Limb (tissue), 2 donors: ENCODE results near the gene NPC1L1.
"Not testable (repeated sequence)": the region's sequence is repeated elsewhere in the genome, so short reads cannot be mapped to it uniquely, and the experiment has no call there.

Experiments
- DNase-seq, 2 donors: peaks; one replicate each; pipeline ENCODE4 v3.0.0-alpha.2; 2016; ENCODE audit errors: extremely low spot score in 2 of 2

The NPC1L1 gene

DNA sequence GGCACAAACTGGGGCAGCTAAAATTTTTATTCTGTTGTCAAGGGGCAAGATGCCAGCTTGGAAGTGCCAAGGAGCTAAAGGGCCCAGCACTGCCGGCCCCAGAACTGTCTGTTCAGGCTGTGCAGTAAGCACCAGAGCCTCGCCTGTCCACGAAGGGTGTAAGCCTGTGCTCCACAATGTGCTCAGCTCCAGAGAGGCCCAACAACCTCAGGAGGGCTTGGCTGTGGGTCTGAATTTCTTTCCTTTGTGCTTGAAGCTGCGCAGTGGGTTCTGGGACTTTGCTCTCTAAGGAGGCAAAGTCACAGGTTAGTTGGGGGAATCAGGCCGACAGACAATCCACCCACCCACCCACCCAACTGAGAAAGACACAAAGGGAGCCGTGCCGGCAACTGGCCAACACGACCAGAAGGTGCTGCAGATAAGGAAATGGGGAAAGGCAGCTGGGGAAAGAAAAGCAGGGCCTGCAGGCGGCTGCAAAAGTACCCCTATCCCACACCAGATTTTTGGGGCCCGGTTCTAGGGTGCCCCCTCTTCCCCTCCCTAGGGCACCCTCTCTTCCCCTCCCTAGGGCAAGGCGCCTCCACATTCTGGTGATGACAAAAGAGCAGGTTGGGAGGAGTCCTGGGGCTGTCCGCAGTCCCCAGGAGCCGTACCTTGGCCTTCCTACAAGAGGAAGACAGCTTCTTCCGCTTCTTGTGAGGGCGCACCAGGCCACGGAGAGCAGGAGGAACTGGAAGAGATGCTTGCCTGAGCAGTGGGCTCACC lies 24.8 kb upstream of the NPC1L1 start:
- DNase-seq: no peak

DNA sequence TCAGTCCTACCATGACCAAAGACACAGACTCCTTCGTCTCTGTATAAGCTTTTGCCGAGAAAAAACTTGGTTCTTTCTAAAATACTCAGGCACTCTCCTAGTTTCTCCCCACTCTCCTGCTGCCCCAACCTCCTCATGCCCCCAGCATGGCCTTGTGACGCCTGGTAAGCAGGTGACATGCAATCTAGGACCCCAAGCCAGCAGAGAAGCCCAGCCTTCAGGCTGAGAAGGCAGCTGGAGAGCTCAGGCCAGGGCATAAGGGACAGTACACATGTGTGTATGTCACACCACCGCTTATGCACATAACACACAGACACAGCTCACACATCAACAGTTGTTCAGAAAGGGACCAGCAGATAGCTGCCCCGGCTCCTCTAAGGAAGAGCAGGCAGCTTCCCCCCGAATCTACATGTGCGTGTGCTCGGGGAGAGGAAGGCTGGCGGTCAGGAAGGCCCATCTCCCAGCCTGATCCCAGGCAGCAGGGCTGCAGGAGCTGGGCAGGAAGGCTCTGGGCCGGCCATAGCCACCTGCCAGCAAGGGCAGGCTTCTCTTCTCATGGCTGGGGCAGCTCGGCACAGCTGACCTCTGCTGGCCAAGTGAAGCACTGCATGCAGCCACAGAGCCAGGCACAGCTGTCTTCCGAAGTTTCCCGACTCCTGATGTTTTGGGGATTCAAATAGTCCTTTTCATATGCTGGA lies 24.1 kb upstream of the NPC1L1 start:
- DNase-seq: peak; percentile 42 to 68

DNA sequence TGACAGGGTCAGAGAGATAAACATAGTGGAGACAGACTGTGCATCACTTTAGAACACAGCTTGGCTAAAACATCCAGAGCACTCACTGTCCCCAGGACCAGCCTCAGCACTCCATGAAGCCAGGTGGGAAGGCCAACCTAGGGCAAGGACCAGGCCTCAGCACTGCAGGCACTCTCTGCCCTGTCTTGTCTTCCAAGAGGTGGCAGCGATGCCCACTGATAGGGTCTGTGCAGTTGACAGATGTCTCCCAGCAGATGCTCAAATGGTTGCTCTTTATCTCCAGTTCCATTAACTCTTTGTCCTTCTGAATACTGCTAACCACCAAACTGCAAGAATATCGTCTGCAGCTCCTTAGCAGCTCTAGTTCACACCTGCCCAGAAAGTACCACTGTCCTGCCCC lies 23.5 kb upstream of the NPC1L1 start:
- no peak for DNase-seq

DNA sequence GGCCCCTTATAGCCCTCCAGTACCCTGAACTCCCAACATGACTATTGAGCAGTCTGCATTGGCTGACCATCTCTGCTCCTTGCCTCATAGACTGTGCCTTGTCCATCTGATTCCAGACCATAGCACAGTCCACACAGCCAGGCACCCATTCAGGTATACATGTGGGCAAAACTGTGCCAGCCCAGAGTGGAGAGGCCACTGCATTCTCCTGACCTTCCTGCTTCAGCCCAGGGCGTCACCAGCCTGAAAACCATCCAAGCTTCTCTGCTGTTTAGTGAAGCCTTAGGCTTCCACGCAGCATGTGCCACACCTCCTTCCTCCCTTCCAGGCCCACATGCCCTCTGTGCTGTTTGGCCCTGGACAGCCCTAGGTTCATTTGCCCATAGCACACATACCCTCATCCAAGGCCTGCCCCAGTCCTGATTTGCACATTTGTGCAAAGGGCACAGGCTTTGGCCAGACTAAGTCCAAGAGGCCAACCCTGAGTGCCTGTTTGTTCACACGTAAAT lies 22.1 kb upstream of the NPC1L1 start:
- no peak for DNase-seq

DNA sequence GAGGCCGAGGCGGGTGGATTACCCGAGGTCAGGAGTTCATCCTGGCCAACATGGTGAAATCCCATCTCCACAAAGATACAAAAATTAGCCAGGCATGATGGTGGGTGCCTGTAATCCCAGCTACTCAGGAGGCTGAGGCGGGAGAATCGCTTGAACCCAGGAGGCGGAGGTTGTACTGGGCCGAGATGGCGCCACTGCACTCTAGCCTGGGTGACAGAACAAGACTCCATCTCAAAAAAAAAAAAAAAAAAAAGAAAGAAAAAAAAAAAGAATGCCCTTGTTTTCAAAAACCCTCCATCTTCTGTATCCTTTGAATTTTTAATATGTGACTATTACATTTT lies 21.5 kb upstream of the NPC1L1 start:
- DNase-seq: not testable (repeated sequence)

DNA sequence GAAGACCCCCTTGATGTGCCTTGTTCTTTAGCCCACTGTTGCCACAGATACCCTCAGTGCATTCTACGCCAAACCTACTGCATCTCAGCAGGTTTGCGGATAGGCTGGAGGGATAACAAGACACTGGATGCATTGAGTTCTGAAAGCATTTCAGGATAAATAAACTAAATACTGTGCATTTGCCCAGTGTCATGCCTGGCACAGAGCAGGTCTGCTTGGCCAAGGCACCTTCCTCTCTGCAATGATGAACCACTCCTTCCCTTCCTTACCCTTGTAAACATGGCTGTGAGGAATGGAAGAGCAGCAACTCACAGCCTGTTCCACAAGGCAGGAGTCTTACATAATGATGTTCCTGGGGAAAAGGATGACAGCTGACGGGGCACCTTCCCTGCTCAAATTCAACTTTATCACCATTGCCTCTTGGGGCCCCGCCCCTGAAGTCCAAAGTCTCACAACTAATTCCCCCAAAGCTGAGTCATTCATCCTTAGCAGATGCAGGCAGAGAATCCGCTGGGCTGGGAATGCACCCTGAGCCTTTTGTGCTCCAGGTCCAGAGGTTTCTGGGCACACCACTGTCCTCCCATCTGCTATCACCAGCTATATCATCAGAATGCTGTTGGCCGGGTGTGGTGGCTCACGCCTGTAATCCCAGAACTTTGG lies 21.0 kb upstream of the NPC1L1 start:
- DNase-seq: no peak

DNA sequence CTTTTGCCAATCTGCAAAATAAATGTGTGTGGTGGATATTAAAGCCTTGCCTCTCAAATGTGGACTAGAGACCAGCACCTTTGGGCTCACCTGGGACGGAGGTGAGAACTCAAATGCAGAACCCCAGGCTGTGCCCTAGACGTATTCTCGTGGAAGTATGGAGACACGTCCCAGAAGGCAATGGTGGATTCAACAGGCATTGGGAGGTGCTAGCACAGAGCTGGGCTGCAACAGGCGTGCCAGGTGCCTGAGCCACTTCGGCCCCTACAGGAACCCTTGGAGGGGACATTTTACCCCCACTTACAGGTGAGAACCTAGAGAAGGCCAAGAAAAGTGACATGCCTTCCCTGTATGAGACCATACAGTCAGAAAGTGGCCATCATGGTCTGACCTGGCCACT lies 20.4 kb upstream of the NPC1L1 start:
- DNase-seq: no peak

DNA sequence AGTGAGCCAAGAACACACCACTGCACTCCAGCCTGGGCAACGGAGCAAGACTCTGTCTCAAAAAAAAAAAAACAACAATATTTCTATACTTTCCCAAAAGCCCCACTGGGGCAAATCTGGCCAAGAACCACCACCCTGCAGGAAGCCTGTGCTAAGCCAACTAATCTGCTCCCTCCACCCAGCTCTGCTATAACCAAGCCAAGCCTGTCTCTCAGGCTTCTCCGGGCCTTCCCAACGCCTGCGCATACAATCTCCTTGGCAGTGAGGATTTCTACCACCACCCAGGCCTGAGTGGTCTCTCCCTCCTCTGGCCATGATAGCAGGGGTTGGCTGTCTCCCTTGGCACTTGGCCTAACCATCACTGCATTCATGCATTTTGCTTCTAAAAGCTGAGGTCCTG lies 18.4 kb upstream of the NPC1L1 start:
- DNase-seq: no peak

DNA sequence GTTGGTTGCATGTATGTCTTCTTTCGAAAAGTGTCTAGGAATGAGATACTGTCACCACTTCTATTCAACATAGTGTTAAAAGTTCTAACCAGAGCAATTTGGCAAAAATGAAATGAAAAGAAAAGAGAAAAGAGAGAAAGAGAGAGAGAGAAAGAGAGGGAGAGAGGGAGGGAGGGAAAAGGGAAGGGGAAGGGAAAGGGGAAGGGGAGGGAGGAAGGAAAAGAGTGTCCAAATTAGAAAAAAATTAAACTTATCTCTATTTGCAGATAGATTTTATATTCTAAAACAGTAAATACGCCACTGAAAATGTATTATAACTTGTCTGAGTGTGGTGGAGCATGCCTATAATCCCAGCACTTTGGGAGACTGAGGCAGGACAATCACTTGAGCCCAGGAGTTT lies 16.4 kb upstream of the NPC1L1 start:
- no peak for DNase-seq

DNA sequence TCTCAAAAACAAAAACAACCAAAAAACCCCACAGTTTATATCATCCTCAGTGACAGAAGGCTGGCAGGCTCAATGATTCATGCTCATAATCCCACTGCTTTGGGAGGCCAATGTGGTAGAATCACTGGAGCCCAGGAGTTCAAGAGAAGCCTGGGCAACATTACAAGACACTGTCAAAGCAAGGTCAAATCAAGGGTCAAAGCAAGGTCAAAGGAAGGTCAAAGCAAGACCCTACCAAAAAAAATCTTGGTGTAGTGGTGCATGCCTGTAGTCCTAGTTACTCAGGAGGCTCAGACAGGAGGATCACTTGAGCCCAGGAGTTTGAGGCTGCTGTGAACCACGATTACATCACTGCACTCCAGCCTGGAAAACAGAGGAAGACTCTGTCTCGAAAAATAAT lies 14.2 kb upstream of the NPC1L1 start:
- no peak for DNase-seq

DNA sequence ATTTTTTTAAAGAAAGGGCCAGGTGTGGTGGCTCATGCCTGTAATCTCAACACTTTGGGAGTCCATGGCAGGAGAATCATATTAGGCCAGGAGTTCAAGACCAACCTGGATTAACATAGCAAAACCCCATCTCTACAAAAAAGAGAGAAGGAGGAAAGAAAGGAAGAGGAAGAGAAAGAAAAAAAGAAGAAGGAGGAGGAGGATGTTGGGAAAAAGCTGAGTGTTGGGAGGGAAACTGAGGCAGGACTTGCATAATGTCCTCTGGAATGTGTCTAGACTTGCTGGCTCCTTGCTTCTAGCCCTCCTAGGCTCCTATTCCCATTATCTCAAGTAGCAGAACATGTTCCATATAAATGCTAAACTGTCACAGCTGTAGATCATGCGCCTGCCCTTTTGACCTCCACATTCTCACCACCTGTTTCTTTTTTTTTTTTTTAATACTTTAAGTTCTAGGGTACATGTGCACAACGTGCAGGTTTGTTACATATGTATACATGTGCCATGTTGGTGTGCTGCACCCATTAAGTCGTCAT lies 11.4 kb upstream of the NPC1L1 start:
- DNase-seq: not testable (repeated sequence)

DNA sequence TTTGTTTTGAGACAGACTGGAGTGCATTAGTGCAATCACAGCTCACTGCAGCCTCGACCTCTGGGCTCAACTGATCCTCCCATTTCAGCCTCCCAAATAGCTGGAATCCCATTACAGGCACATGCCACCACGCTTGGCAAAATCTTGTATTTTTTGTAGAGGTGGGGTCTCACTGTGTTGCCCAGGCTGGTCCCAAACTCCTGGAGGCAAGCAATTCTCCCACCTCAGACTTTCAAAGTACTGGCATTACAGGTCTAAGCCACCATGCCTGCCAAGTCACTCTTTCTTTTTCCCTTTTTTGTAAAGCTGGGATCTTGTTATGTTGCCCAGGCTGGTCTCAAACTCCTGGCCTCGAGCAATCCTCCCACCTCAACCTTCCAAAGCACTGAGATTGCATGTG lies 8.3 kb upstream of the NPC1L1 start:
- no peak for DNase-seq

DNA sequence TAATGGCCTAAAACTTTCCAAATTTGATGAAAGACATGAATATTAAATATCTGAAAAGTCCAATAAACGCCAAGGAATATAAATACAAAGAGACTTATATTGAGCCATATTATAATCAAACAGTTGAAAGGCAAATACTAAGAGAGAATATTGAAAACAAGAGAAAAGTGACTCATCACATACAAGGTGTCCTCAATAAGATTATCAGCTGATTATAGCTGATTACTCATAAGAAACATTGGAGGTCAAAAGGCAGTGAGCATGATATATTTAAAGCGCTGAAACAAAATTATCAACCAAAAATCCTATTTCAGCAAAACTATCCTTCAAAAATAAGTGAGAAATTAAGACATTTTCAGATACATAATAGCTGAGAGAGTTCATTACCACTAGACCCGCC lies 7.8 kb upstream of the NPC1L1 start:
- no peak for DNase-seq

DNA sequence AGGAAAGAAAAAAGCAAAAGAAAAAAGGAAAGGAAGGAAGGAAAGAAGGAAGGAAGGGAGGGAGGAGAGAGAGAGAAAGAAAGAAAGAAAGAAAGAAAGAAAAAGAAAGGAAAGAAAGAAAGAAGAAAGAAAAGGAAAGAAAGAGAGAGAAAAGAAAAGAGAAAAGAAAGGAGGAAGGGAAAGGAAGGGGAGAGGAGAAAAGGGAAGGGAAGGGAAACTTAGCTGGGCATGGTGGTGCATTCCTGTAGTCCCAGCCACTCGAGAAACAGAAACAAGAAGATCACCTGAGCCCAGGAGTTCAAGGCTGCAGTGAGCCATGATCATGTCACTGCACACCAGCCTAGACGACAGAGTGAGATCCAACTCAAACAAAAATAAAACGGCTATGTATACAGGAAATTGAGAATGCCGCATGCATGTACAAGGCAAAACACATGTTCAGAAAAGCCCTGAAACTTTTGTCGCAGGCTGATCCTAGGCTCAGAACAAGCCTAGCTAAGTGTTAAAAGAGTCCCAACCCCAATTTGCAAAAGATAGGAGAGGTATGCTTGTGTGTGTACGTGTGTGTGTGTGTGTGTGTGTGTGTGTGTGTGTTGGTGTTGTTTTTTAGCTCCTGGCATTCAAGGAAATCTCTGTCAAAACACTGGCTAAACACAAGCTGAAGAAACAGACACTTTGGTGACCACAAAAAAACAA lies 6.6 kb upstream of the NPC1L1 start:
- DNase-seq: no peak

DNA sequence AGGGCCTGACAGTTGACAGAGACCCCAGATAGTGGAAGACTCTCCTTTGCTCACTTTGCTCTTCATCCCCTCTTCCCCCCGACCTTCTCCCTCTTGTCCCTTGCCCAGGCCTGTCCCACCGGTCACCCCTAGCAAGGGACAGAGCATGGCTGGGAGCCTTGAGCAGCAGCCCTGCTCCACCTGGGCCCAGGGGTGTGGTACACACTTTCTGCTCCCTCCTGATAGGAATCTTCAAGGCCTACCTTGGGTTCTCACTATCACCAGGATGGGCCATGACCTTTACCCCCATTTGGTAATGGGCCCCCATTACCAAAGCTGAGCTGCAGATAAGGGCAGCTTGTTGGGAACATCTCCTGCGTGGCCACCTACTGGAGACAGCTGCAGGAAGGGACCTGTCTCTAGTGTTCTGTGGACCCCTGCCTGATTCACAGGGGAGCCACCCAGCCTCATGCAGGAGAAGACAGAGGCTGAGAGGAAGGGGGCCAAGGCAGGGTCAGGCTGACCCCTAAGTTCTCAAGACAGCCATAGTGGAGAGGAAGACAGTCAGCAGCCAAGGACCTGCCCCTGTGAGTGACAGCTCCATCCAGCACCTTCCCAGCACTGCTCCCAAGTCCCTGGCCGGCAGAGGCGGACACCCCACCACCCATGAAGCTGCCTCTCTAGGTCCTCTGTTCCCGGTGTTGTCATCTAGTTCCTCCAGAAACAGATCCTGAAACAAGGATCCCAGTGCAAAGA lies 913 bp upstream of the NPC1L1 start:
- DNase-seq: no peak

DNA sequence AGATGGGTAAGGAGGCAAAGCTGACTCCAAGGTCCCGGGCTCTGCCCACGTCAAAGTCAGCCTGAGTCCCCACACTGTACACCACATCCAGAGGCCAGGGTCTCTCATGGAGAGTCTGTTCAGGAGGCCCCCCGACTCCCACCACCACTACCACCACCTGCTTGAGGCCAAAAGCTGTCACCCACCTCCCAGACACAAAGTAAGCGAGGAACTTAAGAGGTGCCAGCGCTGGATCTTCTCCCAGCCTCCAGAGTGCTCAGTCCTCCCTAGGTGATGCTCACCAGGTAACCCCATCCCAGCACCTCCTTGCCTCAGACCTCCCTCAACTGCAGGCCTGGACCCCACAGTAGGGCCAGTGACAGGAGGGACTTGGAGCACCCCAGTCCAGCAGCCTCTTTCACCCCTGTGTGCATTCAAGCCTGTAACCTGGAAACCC lies 520 bp downstream of the NPC1L1 start:
- DNase-seq: no peak

DNA sequence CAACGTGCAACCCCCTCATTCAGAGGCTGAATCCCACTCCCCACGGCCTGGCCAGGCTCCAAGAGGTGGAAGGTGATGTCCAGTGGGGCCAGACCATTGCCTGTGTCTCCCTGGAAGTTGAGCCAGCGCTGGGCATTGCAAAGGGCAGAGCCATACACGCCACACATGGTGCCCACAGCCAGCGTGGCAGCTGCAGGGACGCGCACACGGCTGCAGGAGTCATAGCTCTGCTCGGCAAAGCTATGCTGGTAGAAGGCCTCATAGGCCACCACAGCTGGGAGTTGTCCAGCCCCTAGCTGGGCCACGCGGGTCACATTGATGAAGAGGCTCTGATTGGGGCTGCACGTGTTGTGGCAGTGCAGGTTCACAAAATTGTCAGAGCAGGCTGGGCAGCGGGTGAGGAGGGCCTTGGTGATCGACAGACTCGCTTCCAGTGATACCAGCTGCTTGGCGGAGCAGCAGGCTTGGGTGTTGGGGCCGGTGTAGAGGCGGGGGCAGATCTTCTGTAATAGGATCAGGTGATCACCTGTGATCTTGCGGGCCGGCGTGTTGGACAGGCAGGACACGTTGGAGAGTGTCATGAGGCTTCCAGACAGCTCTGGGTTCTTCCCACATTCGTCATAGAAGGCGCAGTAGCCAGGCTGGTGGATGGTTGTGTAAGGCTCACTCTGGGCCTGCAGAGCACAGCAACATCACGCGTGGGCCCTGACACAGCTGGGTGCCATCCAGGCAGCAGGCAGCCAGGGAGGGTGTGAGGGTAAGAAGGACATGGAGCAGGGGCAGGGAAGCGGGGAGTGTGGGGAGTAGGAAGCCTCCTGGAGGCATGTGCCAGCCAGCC lies 1.2 kb downstream of the NPC1L1 start:
- DNase-seq: no peak

DNA sequence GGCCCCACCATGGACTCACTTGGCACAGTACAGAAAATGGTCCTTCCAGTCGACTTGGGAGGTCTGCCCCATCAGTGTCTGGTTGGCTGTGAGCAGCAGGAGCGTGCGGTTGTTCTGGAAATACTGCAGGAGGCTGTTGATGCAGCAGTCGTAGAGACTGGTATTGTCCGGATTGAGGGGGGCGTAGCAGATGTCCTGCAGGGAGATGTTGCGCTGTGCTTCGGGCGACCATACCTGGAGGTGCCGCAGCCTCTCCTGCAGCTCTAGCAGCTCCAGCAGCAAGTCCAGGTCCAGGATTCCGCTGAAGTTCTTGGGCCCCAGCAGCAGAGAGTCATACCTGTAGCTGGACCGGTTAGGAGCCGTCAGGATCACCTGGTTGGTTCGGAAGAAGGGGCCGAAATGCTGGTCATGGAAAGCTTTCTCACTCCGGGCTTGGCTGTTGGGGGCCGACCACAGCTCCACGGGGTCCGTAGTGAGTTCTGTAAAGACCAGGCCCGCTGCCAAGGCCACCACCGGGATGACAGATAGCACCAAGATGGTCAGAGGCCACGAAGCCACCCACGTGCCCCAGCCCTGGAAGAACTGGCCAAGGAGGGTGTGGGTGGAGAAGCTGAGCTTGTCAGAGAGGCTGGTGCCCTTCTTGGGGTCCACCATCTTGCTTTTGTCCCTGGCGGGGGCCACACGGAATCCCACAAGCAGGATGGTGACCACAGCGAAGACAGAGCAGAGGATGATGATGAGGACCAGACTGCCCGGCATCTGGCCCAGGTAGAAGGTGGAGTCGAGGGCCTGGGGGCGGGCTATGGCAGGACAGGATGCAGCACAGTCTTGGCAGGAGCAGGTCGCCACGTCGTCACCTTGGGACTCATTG lies 2.1 kb downstream of the NPC1L1 start:
- DNase-seq: no peak
